Measurements from ENCODE around the gene RASA3. TPM values are rescaled to one million over a fixed set of nuclear protein-coding genes. Genes with fewer than 3 reads are reported as not detected.
A peak's percentile ranks its signal among the peaks of the same experiment; 100 is the strongest.
"Not testable (repeated sequence)": the region's sequence is repeated elsewhere in the genome, so short reads cannot be mapped to it uniquely, and the experiment has no call there.

Gene RASA3
- total RNA-seq, 1 donor: 78.9 TPM

- Histone ChIP-seq H3K27me3 (ENCODE audit: insufficient read depth, low read length) (no peaks in the 10 kb centered on the region), H3K4me3 (ENCODE audit: low read length) (peak overlapping the region; percentile 21), H3K9me3 (ENCODE audit: low read depth, low read length) (no peaks in the 10 kb centered on the region), H3K4me1 (ENCODE audit: insufficient read depth, low read length) (peaks cover 73% of the 10 kb centered on the region)
Measured at GRCh38 chr13:114128348-114128623, 4.1 kb downstream of the RASA3 start.

- Histone ChIP-seq H3K27me3 (ENCODE audit: insufficient read depth, low read length) (no peaks in the 10 kb centered on the region), H3K4me1 (ENCODE audit: insufficient read depth, low read length) (peaks cover 79% of the 10 kb centered on the region), H3K9me3 (ENCODE audit: low read depth, low read length) (no peaks in the 10 kb centered on the region), H3K4me3 (ENCODE audit: low read length) (no peak overlapping the region)
Measured at GRCh38 chr13:114127473-114128347, 4.7 kb downstream of the RASA3 start.

- H3K9me3 ChIP-seq (ENCODE audit: low read depth, low read length): no peaks in the 10 kb centered on the region
- no peak overlapping the region for H3K4me3 ChIP-seq (ENCODE audit: low read length)
- no peaks in the 10 kb centered on the region for H3K27me3 ChIP-seq (ENCODE audit: insufficient read depth, low read length)
- peaks cover 87% of the 10 kb centered on the region for H3K4me1 ChIP-seq (ENCODE audit: insufficient read depth, low read length)
Measured at GRCh38 chr13:114126789-114127472, 5.5 kb downstream of the RASA3 start.

GRCh38 chr13:114126086-114126485 is 6.3 kb downstream of the RASA3 start:
- peaks cover 95% of the 10 kb centered on the region for H3K4me1 ChIP-seq (ENCODE audit: insufficient read depth, low read length)
- not testable (repeated sequence) for H3K4me3 ChIP-seq (ENCODE audit: low read length); H3K9me3 ChIP-seq (ENCODE audit: low read depth, low read length); H3K27me3 ChIP-seq (ENCODE audit: insufficient read depth, low read length)

- H3K4me3 ChIP-seq (ENCODE audit: low read length): no peak overlapping the region
- H3K9me3 ChIP-seq (ENCODE audit: low read depth, low read length): no peaks in the 10 kb centered on the region
- peaks cover 97% of the 10 kb centered on the region for H3K4me1 ChIP-seq (ENCODE audit: insufficient read depth, low read length)
- no peaks in the 10 kb centered on the region for H3K27me3 ChIP-seq (ENCODE audit: insufficient read depth, low read length)
Measured at GRCh38 chr13:114125589-114125988, 6.8 kb downstream of the RASA3 start.

GRCh38 chr13:114124921-114125320 is 7.5 kb downstream of the RASA3 start:
- Histone ChIP-seq H3K27me3 (ENCODE audit: insufficient read depth, low read length) (no peaks in the 10 kb centered on the region), H3K4me3 (ENCODE audit: low read length) (no peak overlapping the region), H3K9me3 (ENCODE audit: low read depth, low read length) (no peaks in the 10 kb centered on the region), H3K4me1 (ENCODE audit: insufficient read depth, low read length) (peaks cover 94% of the 10 kb centered on the region)

GRCh38 chr13:114124431-114124830 is 8.0 kb downstream of the RASA3 start:
- H3K27me3 ChIP-seq (ENCODE audit: insufficient read depth, low read length): no peaks in the 10 kb centered on the region
- H3K4me1 ChIP-seq (ENCODE audit: insufficient read depth, low read length): peaks cover 89% of the 10 kb centered on the region
- no peak overlapping the region for H3K4me3 ChIP-seq (ENCODE audit: low read length)
- H3K9me3 ChIP-seq (ENCODE audit: low read depth, low read length): no peaks in the 10 kb centered on the region

- Histone ChIP-seq H3K27me3 (ENCODE audit: insufficient read depth, low read length) (no peaks in the 10 kb centered on the region), H3K4me3 (ENCODE audit: low read length) (no peak overlapping the region), H3K4me1 (ENCODE audit: insufficient read depth, low read length) (peaks cover 89% of the 10 kb centered on the region), H3K9me3 (ENCODE audit: low read depth, low read length) (no peaks in the 10 kb centered on the region)
Measured at GRCh38 chr13:114123876-114124275, 8.5 kb downstream of the RASA3 start.

GRCh38 chr13:114123448-114123847 is 9.0 kb downstream of the RASA3 start:
- Histone ChIP-seq H3K4me1 (ENCODE audit: insufficient read depth, low read length) (peaks cover 88% of the 10 kb centered on the region), H3K4me3 (ENCODE audit: low read length) (no peak overlapping the region), H3K9me3 (ENCODE audit: low read depth, low read length) (no peaks in the 10 kb centered on the region), H3K27me3 (ENCODE audit: insufficient read depth, low read length) (no peaks in the 10 kb centered on the region)

GRCh38 chr13:114122591-114123211 is 9.7 kb downstream of the RASA3 start:
- no peaks in the 10 kb centered on the region for H3K27me3 ChIP-seq (ENCODE audit: insufficient read depth, low read length)

GRCh38 chr13:114122127-114122511 is 10.3 kb downstream of the RASA3 start:
- Histone ChIP-seq H3K4me3 (ENCODE audit: low read length) (no peak overlapping the region), H3K27me3 (ENCODE audit: insufficient read depth, low read length) (no peaks in the 10 kb centered on the region), H3K9me3 (ENCODE audit: low read depth, low read length) (no peaks in the 10 kb centered on the region), H3K4me1 (ENCODE audit: insufficient read depth, low read length) (peaks cover 77% of the 10 kb centered on the region)

More at GRCh38 chr13:114122591-114123211, 9.7 kb downstream of the RASA3 start:
- Histone ChIP-seq H3K9me3 (ENCODE audit: low read depth, low read length) (no peaks in the 10 kb centered on the region), H3K4me3 (ENCODE audit: low read length) (no peak overlapping the region), H3K4me1 (ENCODE audit: insufficient read depth, low read length) (peaks cover 83% of the 10 kb centered on the region)

- Histone ChIP-seq H3K9me3 (ENCODE audit: low read depth, low read length) (no peaks in the 10 kb centered on the region), H3K4me1 (ENCODE audit: insufficient read depth, low read length) (peaks cover 72% of the 10 kb centered on the region), H3K27me3 (ENCODE audit: insufficient read depth, low read length) (no peaks in the 10 kb centered on the region), H3K4me3 (ENCODE audit: low read length) (no peak overlapping the region)
Measured at GRCh38 chr13:114121496-114122126, 10.8 kb downstream of the RASA3 start.

GRCh38 chr13:114121031-114121430 is 11.4 kb downstream of the RASA3 start:
- no peaks in the 10 kb centered on the region for H3K9me3 ChIP-seq (ENCODE audit: low read depth, low read length)
- H3K4me3 ChIP-seq (ENCODE audit: low read length): no peak overlapping the region
- no peaks in the 10 kb centered on the region for H3K27me3 ChIP-seq (ENCODE audit: insufficient read depth, low read length)
- peaks cover 69% of the 10 kb centered on the region for H3K4me1 ChIP-seq (ENCODE audit: insufficient read depth, low read length)

- H3K9me3 ChIP-seq (ENCODE audit: low read depth, low read length): no peaks in the 10 kb centered on the region
- no peaks in the 10 kb centered on the region for H3K27me3 ChIP-seq (ENCODE audit: insufficient read depth, low read length)
- H3K4me1 ChIP-seq (ENCODE audit: insufficient read depth, low read length): peaks cover 71% of the 10 kb centered on the region
- H3K4me3 ChIP-seq (ENCODE audit: low read length): no peak overlapping the region
Measured at GRCh38 chr13:114120591-114121011, 11.8 kb downstream of the RASA3 start.

GRCh38 chr13:114119196-114119595 is 13.2 kb downstream of the RASA3 start:
- no peaks in the 10 kb centered on the region for H3K27me3 ChIP-seq (ENCODE audit: insufficient read depth, low read length)
- H3K4me1 ChIP-seq (ENCODE audit: insufficient read depth, low read length): peaks cover 71% of the 10 kb centered on the region
- no peak overlapping the region for H3K4me3 ChIP-seq (ENCODE audit: low read length)
- H3K9me3 ChIP-seq (ENCODE audit: low read depth, low read length): no peaks in the 10 kb centered on the region

All from mononuclear cell (primary cell).